ENCODE results near the gene NEDD8.

Gene NEDD8

GRCh38 chr14:24277606-24278321 lies 45.6 kb upstream of the NEDD8 start:
- no peak for TF ChIP-seq EGR1 (IDR thresholded peaks at IDR 0.05)
- TF ChIP-seq YY1 (IDR thresholded peaks at IDR 0.05; ENCODE audit: low read depth), result no peak
- no peak for TF ChIP-seq CEBPB (IDR thresholded peaks at IDR 0.05)
- TF ChIP-seq USF1 (IDR thresholded peaks at IDR 0.05), result no peak
- no peak for TF ChIP-seq MAX (IDR thresholded peaks at IDR 0.05)
- TF ChIP-seq FOXM1 (IDR thresholded peaks at IDR 0.05; ENCODE audit: borderline replicate concordance, low read depth), result no peak

- TF ChIP-seq TEAD4 (IDR thresholded peaks at IDR 0.05), result no peak
- no peak for TF ChIP-seq MAX (IDR thresholded peaks at IDR 0.05)
- no peak for TF ChIP-seq REST (IDR thresholded peaks at IDR 0.05; ENCODE audit: low read depth)
- no peak for TF ChIP-seq YY1 (IDR thresholded peaks at IDR 0.05; ENCODE audit: low read depth)
- TF ChIP-seq NFIC (IDR thresholded peaks at IDR 0.05), result no peak
- no peak for TF ChIP-seq RAD21 (IDR thresholded peaks at IDR 0.05; ENCODE audit: low read depth)
- no peak for TF ChIP-seq TAF1 (IDR thresholded peaks at IDR 0.05; ENCODE audit: low read depth)
- TF ChIP-seq EP300 (IDR thresholded peaks at IDR 0.05; ENCODE audit: borderline replicate concordance), result no peak
- TF ChIP-seq EGR1 (IDR thresholded peaks at IDR 0.05), result no peak
- TF ChIP-seq FOXM1 (IDR thresholded peaks at IDR 0.05; ENCODE audit: borderline replicate concordance, low read depth), result no peak
- no peak for TF ChIP-seq USF1 (IDR thresholded peaks at IDR 0.05)
Observed at GRCh38 chr14:24277071-24277470, 44.9 kb upstream of the NEDD8 start.

- TF ChIP-seq TEAD4 (IDR thresholded peaks at IDR 0.05) (no peak), EGR1 (IDR thresholded peaks at IDR 0.05) (no peak), EP300 (IDR thresholded peaks at IDR 0.05; ENCODE audit: borderline replicate concordance) (no peak), ZBTB7A (IDR thresholded peaks at IDR 0.05; ENCODE audit: low read depth) (no peak), CREB1 (IDR thresholded peaks at IDR 0.05; ENCODE audit: low read depth) (no peak), TCF12 (IDR thresholded peaks at IDR 0.05; ENCODE audit: low read depth) (no peak), USF1 (IDR thresholded peaks at IDR 0.05) (no peak), YY1 (IDR thresholded peaks at IDR 0.05; ENCODE audit: low read depth) (no peak), RAD21 (IDR thresholded peaks at IDR 0.05; ENCODE audit: low read depth) (no peak), REST (IDR thresholded peaks at IDR 0.05; ENCODE audit: low read depth) (no peak), NFIC (IDR thresholded peaks at IDR 0.05) (no peak), MAX (IDR thresholded peaks at IDR 0.05) (no peak), CEBPB (IDR thresholded peaks at IDR 0.05) (no peak), TAF1 (IDR thresholded peaks at IDR 0.05; ENCODE audit: low read depth) (no peak), FOXM1 (IDR thresholded peaks at IDR 0.05; ENCODE audit: borderline replicate concordance, low read depth) (no peak)
Observed at GRCh38 chr14:24274101-24274543, 42.0 kb upstream of the NEDD8 start.

GRCh38 chr14:24273422-24273998 lies 41.3 kb upstream of the NEDD8 start:
- TF ChIP-seq NFIC (IDR thresholded peaks at IDR 0.05) (no peak), ZBTB7A (IDR thresholded peaks at IDR 0.05; ENCODE audit: low read depth) (no peak), REST (IDR thresholded peaks at IDR 0.05; ENCODE audit: low read depth) (no peak)

Measured in Ishikawa (cell line).